ENCODE data around the gene FHOD3.
"Not testable (repeated sequence)": the region's sequence is repeated elsewhere in the genome, so short reads cannot be mapped to it uniquely, and the experiment has no call there.

The FHOD3 gene

GRCh38 chr18:36529747-36530146, 232.2 kb downstream of the FHOD3 start:
- DNase-seq = no peak

GRCh38 chr18:36530676-36531405, 233.3 kb downstream of the FHOD3 start:
- no peak for DNase-seq

GRCh38 chr18:36531636-36532035, 234.1 kb downstream of the FHOD3 start:
- DNase-seq = no peak

GRCh38 chr18:36532394-36532793, 234.9 kb downstream of the FHOD3 start:
- DNase-seq = no peak

- no peak for DNase-seq
These were observed 235.3 kb downstream of the FHOD3 start for GRCh38 chr18:36532815-36533214.

GRCh38 chr18:36533446-36534153, 236.1 kb downstream of the FHOD3 start:
- no peak for DNase-seq

GRCh38 chr18:36534154-36534688, 236.7 kb downstream of the FHOD3 start:
- no peak for DNase-seq

- DNase-seq = no peak
These were observed 237.9 kb downstream of the FHOD3 start for GRCh38 chr18:36535202-36535935.

GRCh38 chr18:36536426-36536825, 238.9 kb downstream of the FHOD3 start:
- no peak for DNase-seq

GRCh38 chr18:36537289-36537688, 239.8 kb downstream of the FHOD3 start:
- DNase-seq = no peak

GRCh38 chr18:36539674-36540231, 242.2 kb downstream of the FHOD3 start:
- DNase-seq = no peak

GRCh38 chr18:36543030-36543429, 245.5 kb downstream of the FHOD3 start:
- no peak for DNase-seq

- DNase-seq = no peak
These were observed 246.6 kb downstream of the FHOD3 start for GRCh38 chr18:36543991-36544725.

GRCh38 chr18:36545821-36546427, 248.4 kb downstream of the FHOD3 start:
- DNase-seq = no peak

GRCh38 chr18:36546876-36547275, 249.4 kb downstream of the FHOD3 start:
- no peak for DNase-seq

- DNase-seq = no peak
These were observed 250.0 kb downstream of the FHOD3 start for GRCh38 chr18:36547544-36547943.

GRCh38 chr18:36551274-36551673, 253.8 kb downstream of the FHOD3 start:
- not testable (repeated sequence) for DNase-seq

GRCh38 chr18:36558234-36558633, 260.7 kb downstream of the FHOD3 start:
- DNase-seq = no peak

GRCh38 chr18:36559149-36559857, 261.8 kb downstream of the FHOD3 start:
- no peak for DNase-seq

- no peak for DNase-seq
These were observed 262.7 kb downstream of the FHOD3 start for GRCh38 chr18:36560187-36560586.

GRCh38 chr18:36561046-36561445, 263.5 kb downstream of the FHOD3 start:
- no peak for DNase-seq

Data from CD4-positive, alpha-beta T cell treated with Interferon gamma for 1 hour (primary cell).